ENCODE measurements around the gene KCNQ1. TPM values are rescaled to one million over a fixed set of nuclear protein-coding genes. Genes with fewer than 3 reads are reported as not detected.

Gene KCNQ1
- total and polyA plus RNA-seq, 2 experiments from 2014 or later = 0.45 to 0.87 TPM

DNA sequence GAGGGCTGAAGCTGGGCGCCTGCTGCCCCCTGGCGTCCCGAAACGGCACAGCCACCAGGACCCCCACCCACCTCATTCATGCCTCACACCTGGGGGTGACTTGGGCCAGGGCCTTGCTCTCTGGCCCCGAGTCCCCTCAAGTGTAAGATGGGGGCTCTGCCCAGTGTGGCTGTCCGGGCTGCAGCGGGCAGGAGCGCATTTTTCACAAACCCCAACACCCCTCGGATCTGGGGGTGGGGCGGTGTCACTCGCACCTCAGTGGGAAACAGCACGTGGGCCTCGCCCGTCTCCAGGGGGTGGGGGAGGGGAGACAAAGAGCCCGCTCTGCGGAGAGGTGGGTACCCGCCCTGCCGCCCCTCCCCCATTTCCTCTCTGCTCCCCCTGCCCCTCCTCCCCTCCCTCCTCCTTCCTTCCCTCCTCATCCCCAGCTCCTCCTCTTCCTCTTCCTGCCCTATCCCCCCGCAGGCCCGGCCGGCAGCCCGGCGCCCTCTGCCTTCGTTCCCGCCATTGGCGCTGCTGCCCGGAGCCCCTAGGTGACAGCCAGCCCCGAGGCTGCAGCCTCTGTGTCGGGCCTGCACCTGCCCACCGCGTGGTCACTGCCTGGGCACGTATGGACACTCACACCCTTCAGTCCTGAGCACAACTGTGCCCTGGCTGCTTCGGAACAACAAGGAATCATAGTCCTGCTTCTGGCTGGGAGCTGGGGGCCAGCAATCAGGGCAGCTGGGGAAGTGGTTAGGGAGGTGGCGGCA lies 447.6 kb downstream of the KCNQ1 start:
- TF ChIP-seq ZNF114 (CRISPR knock-in tag; IDR thresholded peaks at IDR 0.05) (no peak), EZH2 (IDR thresholded peaks at IDR 0.05; ENCODE audit: low read depth, unreplicated experiment) (no peak), STAT1 (IDR thresholded peaks at IDR 0.05; ENCODE audit: unreplicated experiment) (no peak), CREB1 (CRISPR knock-in tag; IDR thresholded peaks at IDR 0.05; ENCODE audit: low read depth) (0 out of 2 replicates have a peak, but pooled peaks have one; percentile 21), POLR2AphosphoS5 (IDR thresholded peaks at IDR 0.05; ENCODE audit: low read depth) (peak; percentile 69), JUNB (IDR thresholded peaks at IDR 0.05; ENCODE audit: unreplicated experiment) (no peak), ZNF331 (CRISPR knock-in tag; IDR thresholded peaks at IDR 0.05; ENCODE audit: low read depth) (no peak), EZH2phosphoT487 (IDR thresholded peaks at IDR 0.05; ENCODE audit: unreplicated experiment) (no peak), NANOG (IDR thresholded peaks at IDR 0.05; ENCODE audit: borderline replicate concordance) (no peak)
- TF ChIP-seq, protein P1, sequence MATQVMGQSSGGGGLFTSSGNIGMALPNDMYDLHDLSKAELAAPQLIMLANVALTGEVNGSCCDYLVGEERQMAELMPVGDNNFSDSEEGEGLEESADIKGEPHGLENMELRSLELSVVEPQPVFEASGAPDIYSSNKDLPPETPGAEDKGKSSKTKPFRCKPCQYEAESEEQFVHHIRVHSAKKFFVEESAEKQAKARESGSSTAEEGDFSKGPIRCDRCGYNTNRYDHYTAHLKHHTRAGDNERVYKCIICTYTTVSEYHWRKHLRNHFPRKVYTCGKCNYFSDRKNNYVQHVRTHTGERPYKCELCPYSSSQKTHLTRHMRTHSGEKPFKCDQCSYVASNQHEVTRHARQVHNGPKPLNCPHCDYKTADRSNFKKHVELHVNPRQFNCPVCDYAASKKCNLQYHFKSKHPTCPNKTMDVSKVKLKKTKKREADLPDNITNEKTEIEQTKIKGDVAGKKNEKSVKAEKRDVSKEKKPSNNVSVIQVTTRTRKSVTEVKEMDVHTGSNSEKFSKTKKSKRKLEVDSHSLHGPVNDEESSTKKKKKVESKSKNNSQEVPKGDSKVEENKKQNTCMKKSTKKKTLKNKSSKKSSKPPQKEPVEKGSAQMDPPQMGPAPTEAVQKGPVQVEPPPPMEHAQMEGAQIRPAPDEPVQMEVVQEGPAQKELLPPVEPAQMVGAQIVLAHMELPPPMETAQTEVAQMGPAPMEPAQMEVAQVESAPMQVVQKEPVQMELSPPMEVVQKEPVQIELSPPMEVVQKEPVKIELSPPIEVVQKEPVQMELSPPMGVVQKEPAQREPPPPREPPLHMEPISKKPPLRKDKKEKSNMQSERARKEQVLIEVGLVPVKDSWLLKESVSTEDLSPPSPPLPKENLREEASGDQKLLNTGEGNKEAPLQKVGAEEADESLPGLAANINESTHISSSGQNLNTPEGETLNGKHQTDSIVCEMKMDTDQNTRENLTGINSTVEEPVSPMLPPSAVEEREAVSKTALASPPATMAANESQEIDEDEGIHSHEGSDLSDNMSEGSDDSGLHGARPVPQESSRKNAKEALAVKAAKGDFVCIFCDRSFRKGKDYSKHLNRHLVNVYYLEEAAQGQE (IDR thresholded peaks at IDR 0.05; ENCODE audit: unreplicated experiment) = no peak
- TF ChIP-seq, protein P2, sequence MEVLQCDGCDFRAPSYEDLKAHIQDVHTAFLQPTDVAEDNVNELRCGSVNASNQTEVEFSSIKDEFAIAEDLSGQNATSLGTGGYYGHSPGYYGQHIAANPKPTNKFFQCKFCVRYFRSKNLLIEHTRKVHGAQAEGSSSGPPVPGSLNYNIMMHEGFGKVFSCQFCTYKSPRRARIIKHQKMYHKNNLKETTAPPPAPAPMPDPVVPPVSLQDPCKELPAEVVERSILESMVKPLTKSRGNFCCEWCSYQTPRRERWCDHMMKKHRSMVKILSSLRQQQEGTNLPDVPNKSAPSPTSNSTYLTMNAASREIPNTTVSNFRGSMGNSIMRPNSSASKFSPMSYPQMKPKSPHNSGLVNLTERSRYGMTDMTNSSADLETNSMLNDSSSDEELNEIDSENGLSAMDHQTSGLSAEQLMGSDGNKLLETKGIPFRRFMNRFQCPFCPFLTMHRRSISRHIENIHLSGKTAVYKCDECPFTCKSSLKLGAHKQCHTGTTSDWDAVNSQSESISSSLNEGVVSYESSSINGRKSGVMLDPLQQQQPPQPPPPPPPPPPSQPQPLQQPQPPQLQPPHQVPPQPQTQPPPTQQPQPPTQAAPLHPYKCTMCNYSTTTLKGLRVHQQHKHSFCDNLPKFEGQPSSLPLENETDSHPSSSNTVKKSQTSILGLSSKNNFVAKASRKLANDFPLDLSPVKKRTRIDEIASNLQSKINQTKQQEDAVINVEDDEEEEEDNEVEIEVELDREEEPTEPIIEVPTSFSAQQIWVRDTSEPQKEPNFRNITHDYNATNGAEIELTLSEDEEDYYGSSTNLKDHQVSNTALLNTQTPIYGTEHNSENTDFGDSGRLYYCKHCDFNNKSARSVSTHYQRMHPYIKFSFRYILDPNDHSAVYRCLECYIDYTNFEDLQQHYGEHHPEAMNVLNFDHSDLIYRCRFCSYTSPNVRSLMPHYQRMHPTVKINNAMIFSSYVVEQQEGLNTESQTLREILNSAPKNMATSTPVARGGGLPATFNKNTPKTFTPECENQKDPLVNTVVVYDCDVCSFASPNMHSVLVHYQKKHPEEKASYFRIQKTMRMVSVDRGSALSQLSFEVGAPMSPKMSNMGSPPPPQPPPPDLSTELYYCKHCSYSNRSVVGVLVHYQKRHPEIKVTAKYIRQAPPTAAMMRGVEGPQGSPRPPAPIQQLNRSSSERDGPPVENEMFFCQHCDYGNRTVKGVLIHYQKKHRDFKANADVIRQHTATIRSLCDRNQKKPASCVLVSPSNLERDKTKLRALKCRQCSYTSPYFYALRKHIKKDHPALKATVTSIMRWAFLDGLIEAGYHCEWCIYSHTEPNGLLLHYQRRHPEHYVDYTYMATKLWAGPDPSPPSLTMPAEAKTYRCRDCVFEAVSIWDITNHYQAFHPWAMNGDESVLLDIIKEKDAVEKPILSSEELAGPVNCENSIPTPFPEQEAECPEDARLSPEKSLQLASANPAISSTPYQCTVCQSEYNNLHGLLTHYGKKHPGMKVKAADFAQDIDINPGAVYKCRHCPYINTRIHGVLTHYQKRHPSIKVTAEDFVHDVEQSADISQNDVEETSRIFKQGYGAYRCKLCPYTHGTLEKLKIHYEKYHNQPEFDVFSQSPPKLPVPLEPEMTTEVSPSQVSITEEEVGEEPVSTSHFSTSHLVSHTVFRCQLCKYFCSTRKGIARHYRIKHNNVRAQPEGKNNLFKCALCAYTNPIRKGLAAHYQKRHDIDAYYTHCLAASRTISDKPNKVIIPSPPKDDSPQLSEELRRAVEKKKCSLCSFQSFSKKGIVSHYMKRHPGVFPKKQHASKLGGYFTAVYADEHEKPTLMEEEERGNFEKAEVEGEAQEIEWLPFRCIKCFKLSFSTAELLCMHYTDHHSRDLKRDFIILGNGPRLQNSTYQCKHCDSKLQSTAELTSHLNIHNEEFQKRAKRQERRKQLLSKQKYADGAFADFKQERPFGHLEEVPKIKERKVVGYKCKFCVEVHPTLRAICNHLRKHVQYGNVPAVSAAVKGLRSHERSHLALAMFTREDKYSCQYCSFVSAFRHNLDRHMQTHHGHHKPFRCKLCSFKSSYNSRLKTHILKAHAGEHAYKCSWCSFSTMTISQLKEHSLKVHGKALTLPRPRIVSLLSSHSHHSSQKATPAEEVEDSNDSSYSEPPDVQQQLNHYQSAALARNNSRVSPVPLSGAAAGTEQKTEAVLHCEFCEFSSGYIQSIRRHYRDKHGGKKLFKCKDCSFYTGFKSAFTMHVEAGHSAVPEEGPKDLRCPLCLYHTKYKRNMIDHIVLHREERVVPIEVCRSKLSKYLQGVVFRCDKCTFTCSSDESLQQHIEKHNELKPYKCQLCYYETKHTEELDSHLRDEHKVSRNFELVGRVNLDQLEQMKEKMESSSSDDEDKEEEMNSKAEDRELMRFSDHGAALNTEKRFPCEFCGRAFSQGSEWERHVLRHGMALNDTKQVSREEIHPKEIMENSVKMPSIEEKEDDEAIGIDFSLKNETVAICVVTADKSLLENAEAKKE (CRISPR knock-in tag; IDR thresholded peaks at IDR 0.05) = no peak
- TF ChIP-seq, protein P3, sequence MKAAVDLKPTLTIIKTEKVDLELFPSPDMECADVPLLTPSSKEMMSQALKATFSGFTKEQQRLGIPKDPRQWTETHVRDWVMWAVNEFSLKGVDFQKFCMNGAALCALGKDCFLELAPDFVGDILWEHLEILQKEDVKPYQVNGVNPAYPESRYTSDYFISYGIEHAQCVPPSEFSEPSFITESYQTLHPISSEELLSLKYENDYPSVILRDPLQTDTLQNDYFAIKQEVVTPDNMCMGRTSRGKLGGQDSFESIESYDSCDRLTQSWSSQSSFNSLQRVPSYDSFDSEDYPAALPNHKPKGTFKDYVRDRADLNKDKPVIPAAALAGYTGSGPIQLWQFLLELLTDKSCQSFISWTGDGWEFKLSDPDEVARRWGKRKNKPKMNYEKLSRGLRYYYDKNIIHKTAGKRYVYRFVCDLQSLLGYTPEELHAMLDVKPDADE (IDR thresholded peaks at IDR 0.05) = no peak; the same call in 1 of the 2 replicates
- TF ChIP-seq, protein P4, sequence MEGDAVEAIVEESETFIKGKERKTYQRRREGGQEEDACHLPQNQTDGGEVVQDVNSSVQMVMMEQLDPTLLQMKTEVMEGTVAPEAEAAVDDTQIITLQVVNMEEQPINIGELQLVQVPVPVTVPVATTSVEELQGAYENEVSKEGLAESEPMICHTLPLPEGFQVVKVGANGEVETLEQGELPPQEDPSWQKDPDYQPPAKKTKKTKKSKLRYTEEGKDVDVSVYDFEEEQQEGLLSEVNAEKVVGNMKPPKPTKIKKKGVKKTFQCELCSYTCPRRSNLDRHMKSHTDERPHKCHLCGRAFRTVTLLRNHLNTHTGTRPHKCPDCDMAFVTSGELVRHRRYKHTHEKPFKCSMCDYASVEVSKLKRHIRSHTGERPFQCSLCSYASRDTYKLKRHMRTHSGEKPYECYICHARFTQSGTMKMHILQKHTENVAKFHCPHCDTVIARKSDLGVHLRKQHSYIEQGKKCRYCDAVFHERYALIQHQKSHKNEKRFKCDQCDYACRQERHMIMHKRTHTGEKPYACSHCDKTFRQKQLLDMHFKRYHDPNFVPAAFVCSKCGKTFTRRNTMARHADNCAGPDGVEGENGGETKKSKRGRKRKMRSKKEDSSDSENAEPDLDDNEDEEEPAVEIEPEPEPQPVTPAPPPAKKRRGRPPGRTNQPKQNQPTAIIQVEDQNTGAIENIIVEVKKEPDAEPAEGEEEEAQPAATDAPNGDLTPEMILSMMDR (conservative IDR thresholded peaks at IDR 0.05; ENCODE audit: low read depth in 2 of 2) = peak; percentile 85 to 92
- ATAC-seq = peak; percentile 68
- H3K36me3 Mint-ChIP-seq (ENCODE audit: low read depth) = peaks cover 12% of the 10 kb centered on the region; the same call in 2 of the 3 replicates
- H3K9me3 Mint-ChIP-seq = peaks cover 32% of the 10 kb centered on the region
- Histone ChIP-seq H3K36me3 (ENCODE audit: insufficient read depth) (no peaks in the 10 kb centered on the region), H3K4me2 (peak overlapping the region; percentile 90), H4K20me1 (replicated peaks; ENCODE audit: insufficient read depth) (no peaks in the 10 kb centered on the region), H3F3A (replicated peaks; ENCODE audit: low read depth) (peaks cover 19% of the 10 kb centered on the region; the same call in 1 of the 2 replicates), H3K79me2 (replicated peaks; ENCODE audit: insufficient read depth) (no peaks in the 10 kb centered on the region), H2AFZ (peak overlapping the region; percentile 97), H3K4me1 (ENCODE audit: insufficient read depth) (peaks cover 15% of the 10 kb centered on the region), H3K27ac (ENCODE audit: low read depth) (no peak overlapping the region), H3K4me3 (peak overlapping the region; percentile 60), H3K27me3 (ENCODE audit: insufficient read depth) (peaks cover 12% of the 10 kb centered on the region), H3K9me2 (ENCODE audit: insufficient read depth) (no peaks in the 10 kb centered on the region)
- H3K27me3 Mint-ChIP-seq (ENCODE audit: insufficient read depth, low read depth, poor library complexity) = peaks cover 52% of the 10 kb centered on the region
- peaks cover 4% of the 10 kb centered on the region for H3K4me1 Mint-ChIP-seq
- H3K27ac Mint-ChIP-seq = no peak overlapping the region
- H3K4me3 Mint-ChIP-seq = peak overlapping the region; percentile 71
- DNase-seq (ENCODE audit: low spot score) = peak; percentile 88

Data from GM23338 (cell line).